PC-9 (cell line): Measurements from ENCODE around the gene SCD5. TPM values are rescaled to one million over a fixed set of nuclear protein-coding genes. Genes with fewer than 3 reads are reported as not detected.

Source experiments
- BruUV-seq: library from RNA; stranded (reverse); fragments of 400-500 nt; replicated peaks from 2 replicates; lab custom pipeline; 2021; lab: Mats Ljungman, UMichigan
- CTCF ChIA-PET: fragments of 300-600 bp; sonication (Branson Sonifier 250); formaldehyde crosslinking; loops from one replicate; lab custom pipeline; 2022; ENCODE audit warnings: antibody characterized with exemption; lab: Charles Lee
- POLR2A ChIA-PET: fragments of 300-600 bp; sonication (Branson Sonifier 250); formaldehyde crosslinking; loops from one replicate; lab custom pipeline; 2022; ENCODE audit warnings: antibody characterized with exemption; ENCODE audit not compliant: unreplicated experiment; lab: Charles Lee
- DNase-seq, 2 experiments: peaks; one replicate each; pipeline versions ENCODE4 v3.0.0 to v3.0.0-alpha.2; 2015 to 2022; ENCODE audit warnings: mixed read lengths in 1 of 2
- H2AFZ ChIP-seq: fragments of 200-600 bp; sonication (generic); 2 replicates; pipeline ENCODE4 v1.8.1; 2017; ENCODE audit warnings: antibody characterized with exemption
- H3F3A ChIP-seq: fragments of 200-600 bp; sonication (generic); 2 replicates; pipeline ENCODE4 v1.8.1; 2017; ENCODE audit warnings: antibody characterized with exemption, mild to moderate bottlenecking, low read depth; ENCODE audit not compliant: insufficient read depth
- H3K27ac ChIP-seq: fragments of 200-600 bp; sonication (generic); 2 replicates; pipeline ENCODE4 v1.6.1; 2016; ENCODE audit warnings: mixed run types
- H3K27me3 ChIP-seq: fragments of 200-600 bp; sonication (generic); 2 replicates; pipeline ENCODE4 v1.6.1; 2016; ENCODE audit warnings: low read depth, mixed run types; ENCODE audit not compliant: insufficient read depth
- H3K36me3 ChIP-seq: fragments of 200-600 bp; sonication (generic); 2 replicates; pipeline ENCODE4 v1.6.1; 2016; ENCODE audit warnings: low read depth, mixed run types
- H3K4me1 ChIP-seq: fragments of 200-600 bp; sonication (generic); replicated peaks from 2 replicates; pipeline ENCODE4 v1.6.1; 2016; ENCODE audit warnings: mixed run types; ENCODE audit not compliant: insufficient read depth
- H3K4me2 ChIP-seq: fragments of 200-600 bp; sonication (generic); 2 replicates; pipeline ENCODE4 v1.6.1; 2017; ENCODE audit warnings: mixed run types
- H3K4me3 ChIP-seq: fragments of 200-600 bp; sonication (generic); 2 replicates; pipeline ENCODE4 v1.6.1; 2016; ENCODE audit warnings: mixed run types
- H3K79me2 ChIP-seq: fragments of 200-600 bp; sonication (generic); 2 replicates; pipeline ENCODE4 v1.6.1; 2017; ENCODE audit warnings: low read depth, mixed run types
- H3K9me2 ChIP-seq: fragments of 200-600 bp; sonication (generic); 2 replicates; pipeline ENCODE4 v1.8.1; 2017; ENCODE audit warnings: mild to moderate bottlenecking; ENCODE audit not compliant: insufficient read depth
- H3K9me3 ChIP-seq: fragments of 200-600 bp; sonication (generic); 2 replicates; pipeline ENCODE4 v1.8.1; 2016; ENCODE audit warnings: low read depth; ENCODE audit not compliant: insufficient read depth
- H4K20me1 ChIP-seq: fragments of 200-600 bp; sonication (generic); 2 replicates; pipeline ENCODE4 v1.8.1; 2017; ENCODE audit not compliant: insufficient read depth
- CTCF ChIP-seq: fragments of 200-600 bp; sonication (generic); conservative IDR thresholded peaks from 2 replicates; pipeline ENCODE4 v1.6.1; 2017; ENCODE audit warnings: mixed run types, antibody characterized with exemption, mild to moderate bottlenecking, moderate library complexity
- EZH2 ChIP-seq: fragments of 200-600 bp; sonication (generic); IDR thresholded peaks from 2 replicates; pipeline ENCODE4 v1.8.0; 2017; ENCODE audit warnings: antibody characterized with exemption, low read depth
- intact Hi-C: fragments of 100-400 bp; cut with micrococcal nuclease; formaldehyde crosslinking; loops from one replicate; pipeline ENCODE4 v1.10.0; 2022; ENCODE audit not compliant: unreplicated experiment
- total RNA-seq: library from RNA; stranded (reverse); gene quantifications from 2 replicates; pipeline ENCODE4 v1.2.3, GENCODE V29; 2021

SCD5 gene
- total RNA-seq, 1 experiment from 2014 or later = 34.3 TPM

DNA sequence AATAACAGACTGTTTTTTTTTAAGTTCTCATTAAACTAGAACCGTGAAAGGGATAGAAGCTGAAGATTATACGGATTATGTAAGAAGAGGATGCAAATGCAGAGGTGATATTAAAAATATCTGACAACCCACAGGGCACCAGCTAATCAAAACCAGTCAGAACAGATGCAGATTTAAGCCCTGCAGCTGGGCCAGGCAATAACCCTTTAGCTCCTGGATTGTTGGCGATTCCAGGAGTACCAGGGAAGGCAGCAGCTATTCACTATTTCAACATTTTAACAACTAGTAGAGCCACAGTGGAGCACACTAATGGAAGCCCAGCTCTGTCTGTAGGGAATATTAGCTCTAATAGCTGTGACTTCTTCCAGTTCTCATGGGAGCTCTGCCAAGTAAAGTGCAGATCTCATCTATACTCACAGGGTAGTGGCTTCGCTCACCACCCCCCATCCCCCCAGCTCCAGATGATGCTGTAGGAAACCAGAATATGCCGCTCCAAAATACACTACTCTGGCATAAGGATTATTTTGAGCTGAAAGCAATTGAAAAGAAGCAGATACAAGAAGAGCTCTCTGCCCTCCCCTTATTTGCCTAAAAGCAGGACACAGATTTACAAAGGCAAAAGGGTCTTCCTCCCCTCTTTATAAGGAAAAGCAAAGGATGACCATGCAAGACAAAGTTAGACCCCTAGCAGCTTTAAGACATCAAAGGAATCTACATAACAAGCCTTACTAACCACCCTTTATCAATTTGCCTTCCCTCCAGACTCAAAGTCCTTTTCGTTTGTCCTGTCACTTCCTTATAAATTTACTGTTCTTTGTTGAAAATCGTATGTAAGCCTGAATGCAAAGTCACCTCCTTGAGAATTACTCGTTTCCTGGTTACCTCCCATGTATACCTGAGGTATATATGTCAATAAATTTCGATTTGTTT lies 13.7 kb downstream of the SCD5 start:
- peaks cover 37% of the 10 kb centered on the region; the same call in 1 of the 2 replicates for H3F3A ChIP-seq
- peak overlapping the region; percentile 9; the same call in 1 of the 2 replicates for H2AFZ ChIP-seq
- peak overlapping the region; percentile 82 for H3K4me2 ChIP-seq
- no peaks in the 10 kb centered on the region for H3K27me3 ChIP-seq
- peaks cover 3% of the 10 kb centered on the region; the same call in 1 of the 2 replicates for H3K9me3 ChIP-seq
- peak overlapping the region; percentile 89 for H3K27ac ChIP-seq
- CTCF ChIA-PET = no interaction called here
- POLR2A ChIA-PET = interaction anchor here (0.6 to 1.2 kb wide), 3 partner anchors 14 to 1495 kb away, joined by 3 to 19 read pairs (median 5); partner anchors contain the start of gene SCD5
- intact Hi-C loops = loop anchor here (1.0 kb wide), 1 partner anchor 8 kb away; no protein-coding TSS in a partner anchor
- no peaks in the 10 kb centered on the region for H3K9me2 ChIP-seq
- no peak for TF ChIP-seq CTCF
- TF ChIP-seq EZH2 = no peak
- H3K36me3 ChIP-seq = no peaks in the 10 kb centered on the region
- H3K4me3 ChIP-seq = peak overlapping the region; percentile 45; the same call in 1 of the 2 replicates
- DNase-seq = peak in 1 of 2 experiments; percentile 61
- BruUV-seq = no TSS peak
- no peaks in the 10 kb centered on the region for H4K20me1 ChIP-seq
- peaks cover 27% of the 10 kb centered on the region for H3K79me2 ChIP-seq
- H3K4me1 ChIP-seq = peaks cover 55% of the 10 kb centered on the region

- ChIA-PET POLR2A (no interaction called here), CTCF (no interaction called here)
- H4K20me1 ChIP-seq = no peaks in the 10 kb centered on the region
- peak overlapping the region; percentile 38; the same call in 1 of the 2 replicates for H3K4me2 ChIP-seq
- DNase-seq = peak; percentile 65 to 82
- H3K79me2 ChIP-seq = peaks cover 31% of the 10 kb centered on the region
- no peaks in the 10 kb centered on the region for H3K9me2 ChIP-seq
- peaks cover 3% of the 10 kb centered on the region; the same call in 1 of the 2 replicates for H3K9me3 ChIP-seq
- H3K27me3 ChIP-seq = no peaks in the 10 kb centered on the region
- TSS peak; percentile 92 for BruUV-seq
- H2AFZ ChIP-seq = no peak overlapping the region
- H3K27ac ChIP-seq = peak overlapping the region; percentile 56
- H3K4me3 ChIP-seq = no peak overlapping the region
- peaks cover 38% of the 10 kb centered on the region; the same call in 1 of the 2 replicates for H3F3A ChIP-seq
- H3K4me1 ChIP-seq = peaks cover 55% of the 10 kb centered on the region
- TF ChIP-seq EZH2 (no peak), CTCF (no peak)
- no peaks in the 10 kb centered on the region for H3K36me3 ChIP-seq
- intact Hi-C loops = loop anchor here (1.0 to 2.0 kb wide), 2 partner anchors 16 to 38 kb away; partner anchors contain the start of gene SCD5
These were observed 15.8 kb downstream of the SCD5 start for GRCh38 chr4:82782626-82783345.

DNA sequence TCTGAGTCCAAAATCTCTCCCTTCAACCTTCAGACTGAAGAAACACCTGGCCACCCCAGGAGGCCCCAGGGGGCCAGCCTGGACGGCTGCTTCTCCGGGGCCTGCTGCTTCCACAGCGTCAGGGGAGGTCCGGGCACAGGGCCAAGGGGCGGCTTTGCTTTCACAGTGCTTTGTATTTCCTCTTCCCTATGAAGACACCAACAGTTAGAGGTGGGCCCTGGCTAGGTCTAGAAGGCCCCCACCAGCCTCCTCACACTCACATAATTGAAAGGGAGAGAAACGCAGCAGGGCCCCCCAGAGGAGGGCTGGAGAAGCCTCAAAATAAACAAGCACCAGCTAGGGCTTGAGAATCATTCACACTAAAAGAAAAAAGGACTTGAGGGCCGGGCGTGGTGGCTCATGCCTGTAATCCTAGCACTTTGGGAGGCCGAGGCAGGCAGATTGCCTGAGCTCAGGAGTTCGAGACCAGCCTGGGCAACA lies 17.8 kb downstream of the SCD5 start:
- no peaks in the 10 kb centered on the region for H3K27me3 ChIP-seq
- intact Hi-C loops = no loop called here
- H4K20me1 ChIP-seq = no peaks in the 10 kb centered on the region
- H3K79me2 ChIP-seq = peaks cover 31% of the 10 kb centered on the region
- peak; percentile 59 to 85 for DNase-seq
- POLR2A ChIA-PET = no interaction called here
- no TSS peak for BruUV-seq
- peak overlapping the region; percentile 61 for H3K27ac ChIP-seq
- peaks cover 31% of the 10 kb centered on the region; the same call in 1 of the 2 replicates for H3F3A ChIP-seq
- no peak for TF ChIP-seq CTCF
- TF ChIP-seq EZH2 = no peak
- no peaks in the 10 kb centered on the region for H3K9me2 ChIP-seq
- H3K9me3 ChIP-seq = no peaks in the 10 kb centered on the region
- H3K36me3 ChIP-seq = no peaks in the 10 kb centered on the region
- no peak overlapping the region for H2AFZ ChIP-seq
- H3K4me1 ChIP-seq = peaks cover 55% of the 10 kb centered on the region
- CTCF ChIA-PET = no interaction called here
- H3K4me3 ChIP-seq = no peak overlapping the region
- H3K4me2 ChIP-seq = no peak overlapping the region
